Middle frontal gyrus (tissue), 1 donor: ENCODE data around the gene PDE3A.

ENCODE experiments used
- DNase-seq: peaks from one replicate; pipeline ENCODE4 v3.0.0-alpha.2; 2015; ENCODE audit warnings: low spot score; ENCODE audit errors: extremely low spot score

PDE3A gene

DNA sequence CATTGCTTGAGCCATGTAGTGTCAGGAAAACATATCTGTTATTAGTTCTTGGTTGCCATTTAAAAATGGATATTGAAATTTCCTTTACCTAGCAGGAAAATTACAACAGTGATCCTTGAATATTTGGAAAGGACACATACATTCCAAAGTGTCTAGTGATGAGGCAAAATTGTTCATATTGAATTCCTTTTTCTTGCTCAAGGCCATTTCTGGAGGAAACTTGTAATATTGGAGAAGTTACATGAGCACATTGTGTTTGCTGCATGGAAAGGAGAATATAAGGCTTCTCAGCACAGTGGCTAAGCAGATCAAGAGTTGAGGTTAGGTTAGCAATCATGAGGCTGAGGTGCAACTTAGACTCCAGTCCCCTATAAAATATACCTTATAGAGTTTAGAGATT is 121.9 kb downstream of the PDE3A start:
- DNase-seq, result no peak

DNA sequence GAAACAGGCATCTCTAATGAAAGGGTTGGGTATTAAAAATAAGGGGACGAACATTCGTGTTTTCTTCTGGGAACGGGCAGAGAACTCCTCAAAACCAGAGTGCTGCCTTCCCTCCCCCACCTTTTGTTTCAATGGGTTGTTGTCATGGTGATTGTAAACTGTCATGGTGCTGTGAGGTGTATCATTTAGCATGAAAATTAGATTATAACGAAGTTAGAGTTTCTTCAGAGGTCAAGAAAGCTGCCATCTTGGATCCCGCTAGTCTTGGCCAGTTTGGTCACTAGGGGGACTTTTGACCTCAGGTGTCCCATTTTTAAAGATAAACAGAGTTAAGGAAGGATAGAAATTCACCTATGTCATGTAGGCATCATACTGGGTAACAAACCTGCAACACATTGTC is 123.0 kb downstream of the PDE3A start:
- DNase-seq, result no peak

DNA sequence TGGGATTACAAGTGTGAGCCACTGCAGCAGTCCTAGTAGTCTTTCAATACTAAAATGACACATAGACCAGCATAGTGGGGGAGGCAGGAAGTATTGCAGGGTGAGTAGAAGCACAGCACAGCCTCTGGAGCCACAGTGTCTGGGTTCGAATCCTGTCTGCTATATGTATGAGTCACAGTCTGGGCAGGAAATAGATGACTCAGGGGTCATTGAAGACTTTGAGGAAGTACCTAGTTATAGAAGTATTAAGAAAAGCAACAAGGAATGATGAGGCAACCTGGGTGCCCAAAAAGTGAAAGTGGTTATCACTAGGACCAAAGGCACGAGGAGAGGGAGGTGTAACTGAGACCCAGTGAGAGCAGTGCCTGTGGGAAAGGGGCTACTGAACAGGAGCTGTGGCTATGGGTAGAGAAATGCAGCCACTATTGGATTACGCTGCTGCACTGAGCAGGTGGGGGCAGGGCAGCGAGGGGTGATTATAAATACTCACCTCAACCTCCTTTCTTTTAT is 124.0 kb downstream of the PDE3A start:
- DNase-seq, result no peak

DNA sequence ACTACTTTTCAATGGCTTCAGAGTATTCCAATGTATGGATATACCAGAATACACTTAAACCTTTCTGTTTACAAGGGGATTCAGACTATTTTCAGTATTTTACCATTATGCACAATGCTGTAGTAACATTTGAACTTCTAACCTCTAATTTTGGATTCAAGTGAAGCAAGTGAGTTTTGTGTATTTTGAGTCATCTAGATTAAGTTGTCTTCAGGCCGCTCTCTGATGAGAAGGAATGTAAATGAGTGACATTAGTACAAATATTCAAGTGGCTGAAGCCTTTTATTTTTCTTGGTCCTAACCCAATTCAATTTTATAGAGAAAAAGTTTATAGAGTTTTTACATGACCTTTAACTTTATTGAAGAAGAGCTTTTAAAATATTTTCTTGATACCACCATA is 125.6 kb downstream of the PDE3A start:
- no peak for DNase-seq

DNA sequence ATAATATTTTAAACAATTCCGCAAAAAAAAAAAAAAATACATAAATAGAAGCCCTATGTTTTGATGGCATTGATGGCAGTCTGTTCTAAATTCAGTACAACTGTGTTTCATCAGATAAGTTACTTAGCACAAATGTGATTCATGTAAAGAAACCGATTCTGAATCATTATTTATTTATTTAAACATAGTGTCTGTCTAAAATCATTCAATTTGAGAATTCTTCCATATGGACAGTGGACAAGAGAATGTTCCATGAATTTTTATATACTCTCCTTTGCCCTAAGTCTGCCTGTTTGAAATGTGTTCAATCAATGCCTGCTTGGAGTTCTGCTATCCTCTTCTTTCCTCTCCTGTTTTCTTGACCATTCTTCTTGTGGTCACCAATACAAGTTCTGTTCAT is 126.5 kb downstream of the PDE3A start:
- DNase-seq, result no peak

DNA sequence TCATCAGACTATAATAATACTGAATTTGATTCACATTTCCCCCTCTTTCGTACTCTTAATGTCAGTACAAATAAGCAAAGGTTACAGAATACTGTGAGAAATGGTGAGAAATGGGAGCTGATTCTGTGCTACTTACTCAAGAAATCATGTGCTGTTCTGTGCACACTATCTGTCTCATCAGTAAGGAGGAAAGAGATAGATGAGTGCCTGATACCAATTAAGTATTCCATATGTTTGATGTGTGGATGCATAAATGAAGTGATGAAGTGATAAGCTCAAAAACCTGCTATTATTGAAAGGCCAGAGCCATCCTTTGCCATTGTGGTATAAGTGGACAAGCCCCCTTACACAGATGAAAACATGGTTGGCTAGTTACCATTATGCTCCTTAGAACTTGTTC is 127.7 kb downstream of the PDE3A start:
- no peak for DNase-seq

DNA sequence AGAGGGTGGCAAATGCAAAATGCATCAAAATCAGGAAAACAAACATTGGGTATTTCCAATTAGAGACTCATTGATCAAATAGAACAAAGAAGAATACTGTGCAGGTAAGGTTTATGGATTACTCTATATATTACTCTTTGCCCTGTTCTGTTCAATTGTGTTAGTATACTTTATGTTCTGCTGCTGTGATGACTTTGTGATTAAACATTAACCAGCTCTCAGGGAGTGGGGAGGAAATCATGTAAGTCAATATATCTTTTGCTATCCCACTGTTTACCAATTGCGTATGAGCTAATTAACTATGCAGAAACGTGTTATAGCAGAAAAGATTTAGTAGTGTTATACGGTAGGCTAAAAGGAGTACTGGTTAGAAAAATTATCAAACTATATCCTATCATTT is 129.4 kb downstream of the PDE3A start:
- DNase-seq, result no peak

DNA sequence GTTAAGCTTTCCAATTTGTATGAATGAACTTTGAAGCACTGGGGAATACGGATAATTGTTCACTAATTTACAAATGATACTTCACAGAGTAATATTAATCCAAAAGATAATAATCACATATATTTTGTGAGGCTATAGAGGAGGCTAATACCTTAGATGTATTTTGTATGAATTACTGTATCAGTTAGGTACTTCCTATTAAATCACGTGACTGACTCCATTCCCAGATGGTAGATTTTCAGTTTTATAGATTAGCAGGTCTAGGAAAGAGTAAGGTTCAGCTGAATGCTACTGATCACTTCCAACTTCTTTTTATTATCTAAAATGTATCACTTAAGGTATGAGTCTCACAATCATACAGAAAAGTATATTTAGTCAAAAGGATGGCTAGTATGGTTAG is 133.6 kb downstream of the PDE3A start:
- DNase-seq, result no peak

DNA sequence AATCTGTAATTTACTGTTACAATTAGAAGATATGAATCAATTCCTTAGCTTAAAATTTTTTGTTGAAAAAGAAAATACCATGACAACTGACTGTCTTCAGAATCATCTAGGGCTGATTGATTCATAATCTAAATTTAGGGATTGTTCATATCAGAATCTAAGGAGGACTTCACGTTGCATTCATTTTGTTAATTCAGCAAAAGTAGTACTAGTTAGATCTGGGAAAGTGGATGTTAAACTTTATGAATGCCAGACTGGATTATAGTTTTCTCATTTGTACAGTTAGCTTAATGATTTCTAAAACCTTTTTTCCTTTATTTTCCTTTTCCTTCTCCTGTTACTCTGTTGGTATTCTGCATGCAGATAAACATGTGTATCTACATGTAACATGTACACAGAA is 135.5 kb downstream of the PDE3A start:
- DNase-seq, result no peak

DNA sequence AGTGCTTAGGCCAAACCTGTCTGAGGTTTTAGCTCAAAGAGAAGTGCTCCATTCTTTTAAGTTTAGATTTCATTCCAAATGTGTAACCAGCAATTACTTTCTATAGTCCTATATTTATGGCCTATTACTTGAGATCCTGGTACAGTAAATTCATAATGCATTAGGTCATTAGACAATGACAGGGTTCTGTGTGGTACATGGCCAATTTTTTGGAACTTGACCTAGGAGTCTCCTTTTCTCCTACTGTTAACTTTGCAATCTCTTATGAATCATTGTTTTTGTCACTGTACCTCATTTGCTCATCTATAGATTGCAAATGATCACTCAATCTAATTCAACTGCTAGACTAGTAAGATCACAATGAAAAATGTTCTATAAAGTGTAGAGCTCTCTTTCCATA is 136.7 kb downstream of the PDE3A start:
- no peak for DNase-seq

DNA sequence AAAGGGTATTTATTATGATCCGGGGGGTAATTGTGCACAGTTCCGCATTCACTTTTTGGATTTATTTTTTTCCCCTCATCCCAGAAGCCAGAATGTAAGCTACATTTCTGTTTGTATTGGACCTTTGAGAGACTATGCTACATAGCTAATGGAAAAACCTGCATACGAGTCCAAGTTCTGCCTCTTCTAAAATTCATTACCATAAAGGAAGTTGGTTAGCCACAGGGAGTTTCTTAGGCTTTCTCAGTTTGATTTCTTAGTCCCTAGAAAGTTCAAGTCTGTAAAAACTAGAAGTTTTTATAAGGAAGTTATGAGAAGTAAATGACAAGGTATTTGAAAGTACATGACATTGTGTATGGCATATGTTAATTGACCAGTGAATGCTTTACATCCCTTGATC is 138.7 kb downstream of the PDE3A start:
- DNase-seq, result no peak

DNA sequence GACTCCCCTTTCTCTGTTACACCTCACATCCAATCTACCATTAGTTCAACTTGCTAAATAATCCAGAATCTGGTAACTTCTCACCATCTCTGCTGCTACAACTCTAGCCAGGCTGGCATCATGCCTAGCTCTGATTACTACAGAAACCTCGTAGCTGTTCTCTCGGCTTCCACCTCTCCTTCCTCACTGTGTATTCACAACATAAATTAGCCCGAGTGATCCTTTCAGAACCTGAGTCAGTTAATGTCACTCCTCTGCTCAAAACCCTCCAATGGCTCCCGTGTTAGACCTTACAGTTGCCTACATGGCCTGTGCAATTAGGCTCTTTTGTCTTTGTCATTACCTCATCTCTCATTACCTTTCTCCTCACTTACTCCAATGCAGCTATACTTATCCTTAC is 139.4 kb downstream of the PDE3A start:
- no peak for DNase-seq

DNA sequence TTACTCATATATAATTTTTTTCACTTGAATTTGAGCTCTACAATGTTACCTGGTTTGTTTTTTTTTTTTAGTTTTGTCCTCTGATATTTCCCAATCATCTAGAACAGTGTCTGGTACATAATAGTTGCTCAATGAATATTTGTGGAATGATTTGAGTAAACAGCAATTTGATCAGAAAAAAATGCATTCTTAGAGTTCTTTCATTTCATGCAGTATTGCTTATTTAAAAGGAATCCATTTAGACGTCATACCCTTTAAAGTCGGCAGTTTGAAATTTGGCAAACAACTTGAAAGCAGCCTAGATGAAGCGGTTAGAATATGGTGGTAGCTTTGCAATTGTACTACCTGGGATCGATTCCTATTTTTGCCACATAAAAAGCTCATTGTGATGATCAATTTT is 140.0 kb downstream of the PDE3A start:
- no peak for DNase-seq

DNA sequence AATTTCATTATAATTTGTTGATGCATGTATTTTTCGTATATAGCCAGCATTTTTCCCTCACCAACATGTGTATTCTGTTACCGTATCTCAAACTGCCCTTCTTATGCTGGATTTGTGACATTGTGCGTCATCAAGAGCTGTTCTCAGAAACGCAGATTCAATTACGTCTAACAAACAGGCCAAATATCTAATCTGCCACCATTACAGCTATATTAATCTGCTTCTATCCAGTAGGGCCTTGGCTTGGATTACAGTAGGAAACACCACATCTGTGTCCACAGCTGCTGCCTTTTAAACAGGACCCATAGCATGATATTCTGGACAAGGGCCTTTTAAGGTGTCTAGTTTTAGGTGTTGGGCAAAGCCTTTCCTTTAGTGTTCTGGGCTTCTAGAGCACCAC is 140.6 kb downstream of the PDE3A start:
- DNase-seq, result no peak

DNA sequence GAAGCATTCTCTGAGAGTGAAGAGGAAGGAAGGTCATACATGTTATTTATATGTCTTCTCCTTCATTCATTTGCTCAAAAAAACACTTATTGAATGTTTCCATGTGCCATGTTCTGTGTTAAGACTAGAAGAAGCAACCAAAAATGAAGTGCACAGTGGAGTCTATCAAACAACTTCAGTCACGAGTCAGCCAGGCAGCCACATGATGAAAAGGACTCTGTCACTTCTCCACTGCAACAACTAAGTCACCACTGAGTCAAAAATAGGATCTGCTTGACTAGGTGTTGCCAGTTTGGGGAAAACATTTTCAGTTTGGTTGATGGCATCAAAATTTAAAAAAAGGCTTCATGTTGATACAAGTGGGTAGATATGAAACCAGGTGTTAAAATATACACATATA is 142.5 kb downstream of the PDE3A start:
- no peak for DNase-seq

DNA sequence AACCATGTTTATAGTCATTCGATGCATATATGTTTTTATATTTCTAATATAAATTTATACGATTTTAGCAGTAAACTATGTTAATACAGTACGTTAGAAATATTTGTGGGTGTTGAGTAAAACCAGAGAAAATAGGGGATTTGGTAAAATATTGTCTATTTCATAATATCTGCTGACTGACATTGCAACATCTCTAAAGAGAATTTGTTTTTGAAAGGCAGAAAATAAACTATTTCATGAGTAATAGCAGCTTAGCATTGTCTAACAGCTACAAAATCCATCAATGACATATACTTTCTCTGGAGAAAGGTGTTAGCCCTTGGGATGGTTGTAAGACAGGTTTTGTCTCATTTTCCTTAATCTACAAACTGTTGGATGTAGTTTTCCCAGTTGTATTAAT is 144.9 kb downstream of the PDE3A start:
- no peak for DNase-seq

DNA sequence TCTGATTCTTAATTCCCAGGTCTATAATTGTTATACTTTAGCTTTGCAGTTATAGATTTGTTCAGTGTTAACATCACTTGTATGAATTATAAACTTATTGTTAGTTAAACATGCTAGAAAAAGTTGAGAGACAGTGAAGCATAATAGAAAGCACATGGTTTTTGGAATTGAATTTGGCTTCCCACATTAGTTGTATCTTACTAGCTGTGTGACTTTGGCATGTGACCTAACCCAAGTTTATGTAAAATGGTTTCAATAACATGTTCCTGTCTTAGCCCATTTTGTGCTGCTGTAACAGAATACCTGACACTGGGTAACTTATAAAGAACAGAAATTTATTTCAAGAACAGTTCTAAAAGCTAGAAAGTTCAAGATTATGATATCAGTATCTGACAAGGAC is 146.3 kb downstream of the PDE3A start:
- no peak for DNase-seq

DNA sequence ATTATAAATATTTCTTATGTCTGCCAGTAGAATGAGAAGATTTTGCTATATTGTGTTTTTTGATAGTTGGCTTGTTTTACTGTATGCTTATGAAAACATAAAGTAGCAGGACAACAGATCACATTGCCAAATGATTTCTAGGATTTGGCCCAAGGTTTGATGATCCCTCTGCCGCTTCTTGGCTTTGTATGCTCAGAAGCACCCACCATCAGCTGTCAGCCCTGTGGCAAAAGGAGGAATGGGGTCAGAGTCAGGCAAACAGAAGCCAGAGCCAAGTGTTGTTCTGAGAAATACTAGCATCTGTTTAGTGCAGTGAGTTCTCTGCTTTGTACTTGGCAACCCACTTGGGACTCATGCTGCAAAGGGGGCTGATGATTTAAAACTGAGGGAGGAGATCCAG is 152.2 kb downstream of the PDE3A start:
- DNase-seq, result no peak

DNA sequence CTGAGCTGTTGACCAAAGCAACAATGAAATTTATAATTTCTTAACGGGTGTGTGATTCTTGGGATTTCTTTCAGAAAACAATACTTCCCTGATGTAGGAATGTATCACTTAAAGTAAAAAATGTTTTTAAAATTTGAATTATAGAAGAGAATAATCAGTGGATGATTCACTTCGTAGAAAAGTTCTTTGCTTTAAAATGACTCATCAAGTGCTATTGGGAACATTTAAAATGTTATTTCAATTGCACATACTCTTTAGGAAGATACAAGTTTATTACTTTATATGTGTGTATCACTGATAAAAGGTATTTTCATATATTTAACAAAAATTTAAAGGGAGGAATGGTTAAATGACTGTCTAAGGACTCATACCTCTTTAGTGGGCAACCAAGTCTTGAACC is 155.3 kb downstream of the PDE3A start:
- no peak for DNase-seq

DNA sequence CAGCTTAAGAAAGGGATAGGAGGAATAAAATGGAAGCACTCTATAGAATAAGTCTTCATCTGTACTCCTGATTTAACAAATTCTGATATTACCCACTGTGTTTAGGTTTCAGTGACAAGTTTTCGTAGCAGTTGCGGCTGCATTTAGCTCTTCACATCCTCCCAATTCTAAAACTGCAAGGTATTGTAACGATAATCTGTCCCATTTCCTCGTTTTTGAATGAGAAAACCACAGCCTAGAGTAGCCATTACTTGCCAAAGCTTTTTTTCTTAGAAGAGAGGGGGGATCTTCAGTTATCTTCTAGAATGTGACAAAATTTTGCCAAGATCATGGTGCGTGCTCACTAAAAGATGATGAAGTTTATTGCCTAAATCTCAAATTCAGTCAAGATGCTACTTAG is 155.8 kb downstream of the PDE3A start:
- DNase-seq, result no peak

DNA sequence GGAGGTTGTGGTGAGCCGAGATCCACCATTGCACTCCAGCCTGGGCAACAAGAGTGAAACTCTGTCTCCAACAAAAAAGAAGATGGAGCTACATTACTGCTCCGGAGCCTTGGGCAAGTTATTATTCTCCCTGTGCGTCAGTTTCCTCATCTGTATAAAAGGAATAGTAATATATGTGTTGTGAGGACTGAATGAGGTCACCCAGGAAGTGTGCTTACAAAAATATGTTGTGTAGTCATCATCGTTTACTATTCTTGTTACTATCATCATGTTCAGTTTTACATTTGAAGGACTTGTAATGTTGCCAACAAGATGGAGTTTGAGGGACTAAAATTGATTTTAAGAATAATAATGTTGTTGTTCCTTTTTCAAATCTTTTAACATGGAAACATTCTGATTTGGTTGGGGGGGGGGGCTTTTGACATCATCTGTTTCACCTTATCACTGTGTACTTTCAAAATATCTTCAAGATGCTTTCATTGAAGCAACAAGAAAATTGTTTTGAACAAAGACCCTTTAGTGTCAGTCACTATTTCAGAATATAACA is 156.8 kb downstream of the PDE3A start:
- no peak for DNase-seq

DNA sequence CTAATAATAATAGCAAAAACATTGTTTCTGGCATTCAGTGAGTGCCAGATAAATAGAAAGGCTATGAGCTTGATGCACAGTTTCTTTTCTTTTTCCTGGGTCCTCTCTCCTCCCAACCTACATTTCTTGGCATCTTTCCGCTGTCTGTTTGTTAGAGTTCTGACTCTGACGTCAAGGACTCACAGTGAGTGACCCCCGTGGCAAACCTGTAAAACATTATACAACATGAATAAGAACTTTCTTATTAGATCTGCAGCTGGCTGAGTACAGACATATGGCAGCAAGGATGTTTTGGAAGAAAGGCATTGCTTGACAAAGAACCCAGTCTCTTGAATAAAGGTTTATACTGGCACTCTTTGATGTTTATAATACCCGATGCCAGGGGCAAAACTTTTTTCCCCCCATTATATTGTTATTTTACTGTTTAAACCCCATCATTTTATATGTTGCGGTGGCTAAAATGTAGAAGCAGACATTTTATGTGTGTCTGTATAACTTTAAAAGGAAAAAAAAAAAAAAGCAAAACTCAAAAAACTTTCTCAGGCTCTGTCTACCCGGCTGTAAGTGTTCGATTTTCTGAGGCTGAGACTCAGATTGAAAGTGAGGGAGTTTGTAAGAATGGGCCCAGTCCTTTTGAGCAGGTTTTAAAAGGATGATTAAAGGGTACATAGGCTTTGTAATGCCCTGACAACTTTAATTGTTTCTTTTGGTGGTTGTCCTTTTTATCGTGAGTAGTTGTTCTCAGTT is 159.3 kb downstream of the PDE3A start:
- no peak for DNase-seq

DNA sequence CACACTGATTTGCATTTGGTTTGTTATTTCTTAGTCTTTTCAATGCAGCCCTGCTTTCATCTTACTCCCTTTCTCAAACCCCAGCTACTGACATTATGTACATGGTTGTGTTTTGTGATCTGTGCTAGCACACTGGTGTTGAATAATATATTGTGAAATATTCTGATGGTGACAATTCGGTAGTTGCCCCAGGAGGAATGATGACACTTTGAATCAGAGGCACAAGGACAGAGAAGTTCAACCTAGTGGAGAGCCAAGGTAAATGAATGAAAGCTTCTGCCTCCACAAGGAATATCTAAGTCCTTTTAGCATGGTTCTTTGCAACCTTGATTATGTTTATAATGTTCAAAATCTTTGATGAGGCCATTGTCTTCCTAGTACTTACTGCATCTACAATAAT is 159.9 kb downstream of the PDE3A start:
- DNase-seq, result no peak
